HEK293 (cell line): ENCODE measurements around the gene TANC1.

ENCODE experiments used
- CTCF ChIA-PET: fragments of 350-600 bp; formaldehyde crosslinking; extraction: SDS; loops from one replicate; lab custom pipeline; 2021; ENCODE audit warnings: antibody characterized with exemption; lab: Yijun Ruan, JAX
- POLR2A ChIA-PET: fragments of 300-600 bp; formaldehyde crosslinking; extraction: SDS; loops from one replicate; lab custom pipeline; 2020; ENCODE audit warnings: antibody characterized with exemption, inconsistent platforms; lab: Yijun Ruan, JAX
- H3K27ac ChIP-seq: fragments of 200-500 bp; sonication (Bioruptor generic); 2 replicates; pipeline ENCODE4 v1.5.1; 2014; ENCODE audit warnings: low read depth, low read length, control low read depth, inconsistent platforms; ENCODE audit errors: extremely low read depth
- H3K36me3 ChIP-seq, 2 experiments: fragments of 200-500 bp in 1 of 2; sonication (Bioruptor generic) in 1 of 2; 1 replicate in 1 of 2; 2 replicates in 1 of 2; pipeline ENCODE4 v1.5.1; 2014 to 2017; ENCODE audit warnings: inconsistent platforms in 2 of 2, low read length in 2 of 2; ENCODE audit not compliant: control insufficient read depth in 2 of 2, insufficient read depth in 1 of 2
- H3K4me1 ChIP-seq: fragments of 200-500 bp; sonication (Bioruptor generic); 2 replicates; pipeline ENCODE4 v1.5.1; 2014; ENCODE audit warnings: mild to moderate bottlenecking, low read length, inconsistent platforms; ENCODE audit not compliant: control insufficient read depth, insufficient read depth
- H3K4me3 ChIP-seq: 2 replicates; pipeline ENCODE4 v1.5.1; 2011; ENCODE audit warnings: low read depth, mild to moderate bottlenecking, control low read depth, low read length, moderate library complexity
- H3K9me3 ChIP-seq: fragments of 200-500 bp; sonication (Bioruptor generic); 2 replicates; pipeline ENCODE4 v1.5.1; 2014; ENCODE audit warnings: low read depth, low read length, inconsistent platforms; ENCODE audit not compliant: control insufficient read depth, insufficient read depth
- BCL11A ChIP-seq: fragments of 450-650 bp; formaldehyde crosslinking; IDR thresholded peaks from 2 replicates; pipeline ENCODE4 v1.5.1; 2016; ENCODE audit warnings: low read depth, missing biosample characterization, missing genetic modification characterization
- OSR2 ChIP-seq: fragments of 450-650 bp; formaldehyde crosslinking; IDR thresholded peaks from 2 replicates; pipeline ENCODE4 v1.5.1; 2016; ENCODE audit warnings: missing biosample characterization, missing genetic modification characterization
- ZNF121 ChIP-seq: fragments of 450-650 bp; formaldehyde crosslinking; IDR thresholded peaks from 2 replicates; pipeline ENCODE4 v1.5.1; 2016; ENCODE audit warnings: missing biosample characterization, missing genetic modification characterization
- ZNF157 ChIP-seq: fragments of 450-650 bp; formaldehyde crosslinking; IDR thresholded peaks from 2 replicates; pipeline ENCODE4 v1.5.1; 2016; ENCODE audit warnings: missing biosample characterization, missing genetic modification characterization
- ZNF184 ChIP-seq: fragments of 450-650 bp; IDR thresholded peaks from 2 replicates; pipeline ENCODE4 v1.5.1; 2018; ENCODE audit warnings: missing biosample characterization, mild to moderate bottlenecking, missing genetic modification characterization
- ZNF2 ChIP-seq: fragments of 450-650 bp; formaldehyde crosslinking; IDR thresholded peaks from 2 replicates; pipeline ENCODE4 v1.5.1; 2016; ENCODE audit warnings: missing biosample characterization, missing genetic modification characterization
- ZNF211 ChIP-seq: fragments of 450-650 bp; formaldehyde crosslinking; IDR thresholded peaks from 2 replicates; pipeline ENCODE4 v1.5.1; 2016; ENCODE audit warnings: low read depth, missing biosample characterization, missing genetic modification characterization
- ZNF311 ChIP-seq: fragments of 450-650 bp; formaldehyde crosslinking; IDR thresholded peaks from 2 replicates; pipeline ENCODE4 v1.5.1; 2017; ENCODE audit warnings: missing biosample characterization, missing genetic modification characterization, borderline replicate concordance
- ZNF324 ChIP-seq: fragments of 450-650 bp; formaldehyde crosslinking; IDR thresholded peaks from 2 replicates; pipeline ENCODE4 v1.5.1; 2016; ENCODE audit warnings: missing biosample characterization, missing genetic modification characterization
- ZNF37A ChIP-seq: fragments of 450-650 bp; IDR thresholded peaks from 2 replicates; pipeline ENCODE4 v1.5.1; 2018; ENCODE audit warnings: missing biosample characterization, missing genetic modification characterization
- ZNF549 ChIP-seq: fragments of 450-650 bp; IDR thresholded peaks from 2 replicates; pipeline ENCODE4 v1.5.1; 2018; ENCODE audit warnings: missing biosample characterization, missing genetic modification characterization, mild to moderate bottlenecking, inconsistent platforms, moderate library complexity
- ZNF623 ChIP-seq: fragments of 450-650 bp; formaldehyde crosslinking; IDR thresholded peaks from 2 replicates; pipeline ENCODE4 v1.5.1; 2016; ENCODE audit warnings: missing biosample characterization, missing genetic modification characterization
- ZNF776 ChIP-seq: fragments of 450-650 bp; formaldehyde crosslinking; IDR thresholded peaks from 2 replicates; pipeline ENCODE4 v1.5.0; 2017; ENCODE audit warnings: missing biosample characterization, missing genetic modification characterization, borderline replicate concordance
- ZNF777 ChIP-seq: fragments of 450-650 bp; formaldehyde crosslinking; IDR thresholded peaks from 2 replicates; pipeline ENCODE4 v1.5.1; 2017; ENCODE audit warnings: missing biosample characterization, missing genetic modification characterization, borderline replicate concordance
- TF ChIP-seq, protein P1 (sequence below): fragments of 450-650 bp; formaldehyde crosslinking; IDR thresholded peaks from 2 replicates; pipeline ENCODE4 v1.5.1; 2017; ENCODE audit warnings: missing biosample characterization, missing genetic modification characterization
- TF ChIP-seq, protein P2 (sequence below): fragments of 450-650 bp; formaldehyde crosslinking; IDR thresholded peaks from 2 replicates; pipeline ENCODE4 v1.5.1; 2017; ENCODE audit warnings: missing biosample characterization, missing genetic modification characterization
- TF ChIP-seq, protein P3 (sequence below): fragments of 450-650 bp; formaldehyde crosslinking; IDR thresholded peaks from 2 replicates; pipeline ENCODE4 v1.5.1; 2016; ENCODE audit warnings: missing biosample characterization, missing genetic modification characterization
- TF ChIP-seq, protein P4 (sequence below): fragments of 450-650 bp; formaldehyde crosslinking; IDR thresholded peaks from 2 replicates; pipeline ENCODE4 v1.5.1; 2017; ENCODE audit warnings: missing biosample characterization, missing genetic modification characterization

Gene TANC1

DNA sequence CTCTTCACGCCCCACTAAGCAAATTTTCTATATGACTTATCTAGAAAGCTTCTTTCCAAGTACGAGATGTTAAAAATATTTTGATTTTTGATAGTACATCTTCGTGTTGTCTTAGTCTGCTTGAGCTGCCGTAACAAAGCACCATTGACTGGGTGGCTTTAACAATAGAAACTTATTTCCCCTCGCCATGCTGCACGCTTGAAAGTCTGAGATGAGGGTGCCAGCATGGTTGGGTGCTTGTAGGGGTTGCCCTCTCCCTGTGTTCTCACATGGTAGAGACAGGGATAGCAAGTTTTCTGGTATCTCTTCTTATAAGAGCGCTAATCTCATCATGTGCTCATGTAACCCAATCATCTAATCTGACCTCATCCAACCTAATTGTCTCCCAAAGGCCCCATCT lies 106.2 kb downstream of the TANC1 start (continued):
- TF ChIP-seq, protein P1, sequence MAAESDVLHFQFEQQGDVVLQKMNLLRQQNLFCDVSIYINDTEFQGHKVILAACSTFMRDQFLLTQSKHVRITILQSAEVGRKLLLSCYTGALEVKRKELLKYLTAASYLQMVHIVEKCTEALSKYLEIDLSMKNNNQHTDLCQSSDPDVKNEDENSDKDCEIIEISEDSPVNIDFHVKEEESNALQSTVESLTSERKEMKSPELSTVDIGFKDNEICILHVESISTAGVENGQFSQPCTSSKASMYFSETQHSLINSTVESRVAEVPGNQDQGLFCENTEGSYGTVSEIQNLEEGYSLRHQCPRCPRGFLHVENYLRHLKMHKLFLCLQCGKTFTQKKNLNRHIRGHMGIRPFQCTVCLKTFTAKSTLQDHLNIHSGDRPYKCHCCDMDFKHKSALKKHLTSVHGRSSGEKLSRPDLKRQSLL (tag by site-specific recombination) = no peak
- TF ChIP-seq ZNF623 (tag by site-specific recombination) (no peak), ZNF777 (tag by site-specific recombination) (no peak), ZNF184 (tag by site-specific recombination) (no peak), ZNF37A (no peak)

DNA sequence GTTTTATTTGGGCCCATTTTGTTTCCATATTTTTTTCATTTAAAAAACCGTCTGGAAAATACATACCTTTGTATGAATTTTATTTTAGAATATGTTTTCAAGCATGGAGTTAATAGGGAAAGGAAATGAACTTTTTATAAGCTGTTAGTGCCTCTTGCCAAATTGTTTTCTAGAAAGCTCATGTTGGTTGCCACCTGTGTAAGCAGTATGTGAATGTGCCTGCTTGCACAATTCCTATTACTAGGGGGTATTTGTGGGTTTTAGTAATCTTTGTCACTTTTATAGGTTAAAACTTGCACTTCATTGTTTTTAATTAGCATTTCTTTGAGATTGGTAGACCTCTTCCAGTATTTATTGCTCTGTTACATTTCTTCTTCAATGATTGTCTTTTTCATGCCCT lies 107.3 kb downstream of the TANC1 start:
- Histone ChIP-seq H3K27ac (no peak overlapping the region), H3K4me1 (no peaks in the 10 kb centered on the region), H3K4me3 (no peak overlapping the region), H3K36me3 (no peaks in the 10 kb centered on the region), H3K9me3 (no peaks in the 10 kb centered on the region)
- TF ChIP-seq, protein P2, sequence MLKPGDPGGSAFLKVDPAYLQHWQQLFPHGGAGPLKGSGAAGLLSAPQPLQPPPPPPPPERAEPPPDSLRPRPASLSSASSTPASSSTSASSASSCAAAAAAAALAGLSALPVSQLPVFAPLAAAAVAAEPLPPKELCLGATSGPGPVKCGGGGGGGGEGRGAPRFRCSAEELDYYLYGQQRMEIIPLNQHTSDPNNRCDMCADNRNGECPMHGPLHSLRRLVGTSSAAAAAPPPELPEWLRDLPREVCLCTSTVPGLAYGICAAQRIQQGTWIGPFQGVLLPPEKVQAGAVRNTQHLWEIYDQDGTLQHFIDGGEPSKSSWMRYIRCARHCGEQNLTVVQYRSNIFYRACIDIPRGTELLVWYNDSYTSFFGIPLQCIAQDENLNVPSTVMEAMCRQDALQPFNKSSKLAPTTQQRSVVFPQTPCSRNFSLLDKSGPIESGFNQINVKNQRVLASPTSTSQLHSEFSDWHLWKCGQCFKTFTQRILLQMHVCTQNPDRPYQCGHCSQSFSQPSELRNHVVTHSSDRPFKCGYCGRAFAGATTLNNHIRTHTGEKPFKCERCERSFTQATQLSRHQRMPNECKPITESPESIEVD (tag by site-specific recombination) = peak; percentile 21; the same call in 1 of the 2 replicates
- no peak for TF ChIP-seq OSR2 (tag by site-specific recombination)
- CTCF ChIA-PET = interaction anchor here (1.1 kb wide), 1 partner anchor 22 kb away, joined by 3 read pairs; no protein-coding TSS in a partner anchor
- POLR2A ChIA-PET = no interaction called here

DNA sequence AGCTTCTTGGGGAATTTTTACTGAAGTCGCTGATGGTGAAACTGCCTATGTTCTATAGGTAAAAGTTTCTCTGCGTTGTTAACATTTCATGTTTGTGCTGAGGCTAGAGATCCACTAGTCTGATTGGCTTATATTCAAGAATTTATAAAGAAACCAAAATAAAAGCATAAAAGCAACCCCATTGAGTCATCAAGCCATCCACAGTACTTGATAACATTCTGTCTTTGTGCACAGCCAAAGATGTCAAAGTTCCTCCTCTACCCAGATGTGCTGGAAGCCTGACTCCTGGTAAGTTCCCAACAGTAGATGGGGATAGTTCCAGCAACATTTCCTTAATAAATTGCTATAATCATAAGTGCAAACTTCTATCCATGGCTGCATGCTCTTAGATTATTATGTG lies 107.8 kb downstream of the TANC1 start:
- TF ChIP-seq ZNF776 (tag by site-specific recombination) (no peak), ZNF2 (tag by site-specific recombination) (no peak), ZNF211 (tag by site-specific recombination) (no peak), ZNF157 (tag by site-specific recombination) (no peak), ZNF311 (tag by site-specific recombination) (no peak), ZNF549 (no peak), ZNF121 (tag by site-specific recombination) (no peak), BCL11A (tag by site-specific recombination) (no peak), ZNF324 (tag by site-specific recombination) (no peak)
- TF ChIP-seq, protein P3, sequence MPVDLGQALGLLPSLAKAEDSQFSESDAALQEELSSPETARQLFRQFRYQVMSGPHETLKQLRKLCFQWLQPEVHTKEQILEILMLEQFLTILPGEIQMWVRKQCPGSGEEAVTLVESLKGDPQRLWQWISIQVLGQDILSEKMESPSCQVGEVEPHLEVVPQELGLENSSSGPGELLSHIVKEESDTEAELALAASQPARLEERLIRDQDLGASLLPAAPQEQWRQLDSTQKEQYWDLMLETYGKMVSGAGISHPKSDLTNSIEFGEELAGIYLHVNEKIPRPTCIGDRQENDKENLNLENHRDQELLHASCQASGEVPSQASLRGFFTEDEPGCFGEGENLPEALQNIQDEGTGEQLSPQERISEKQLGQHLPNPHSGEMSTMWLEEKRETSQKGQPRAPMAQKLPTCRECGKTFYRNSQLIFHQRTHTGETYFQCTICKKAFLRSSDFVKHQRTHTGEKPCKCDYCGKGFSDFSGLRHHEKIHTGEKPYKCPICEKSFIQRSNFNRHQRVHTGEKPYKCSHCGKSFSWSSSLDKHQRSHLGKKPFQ (tag by site-specific recombination) = no peak
- TF ChIP-seq, protein P4, sequence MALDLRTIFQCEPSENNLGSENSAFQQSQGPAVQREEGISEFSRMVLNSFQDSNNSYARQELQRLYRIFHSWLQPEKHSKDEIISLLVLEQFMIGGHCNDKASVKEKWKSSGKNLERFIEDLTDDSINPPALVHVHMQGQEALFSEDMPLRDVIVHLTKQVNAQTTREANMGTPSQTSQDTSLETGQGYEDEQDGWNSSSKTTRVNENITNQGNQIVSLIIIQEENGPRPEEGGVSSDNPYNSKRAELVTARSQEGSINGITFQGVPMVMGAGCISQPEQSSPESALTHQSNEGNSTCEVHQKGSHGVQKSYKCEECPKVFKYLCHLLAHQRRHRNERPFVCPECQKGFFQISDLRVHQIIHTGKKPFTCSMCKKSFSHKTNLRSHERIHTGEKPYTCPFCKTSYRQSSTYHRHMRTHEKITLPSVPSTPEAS (tag by site-specific recombination) = no peak
- no peaks in the 10 kb centered on the region for H3K36me3 ChIP-seq
- CTCF ChIA-PET = interaction anchor here (0.6 to 1.1 kb wide), 3 partner anchors 23 to 41 kb away, joined by 3 to 4 read pairs (median 3); no protein-coding TSS in a partner anchor
- H3K9me3 ChIP-seq = no peaks in the 10 kb centered on the region
- H3K4me1 ChIP-seq = no peaks in the 10 kb centered on the region
- H3K4me3 ChIP-seq = no peak overlapping the region
- POLR2A ChIA-PET = no interaction called here
- H3K27ac ChIP-seq = no peak overlapping the region
